OCI-LY7 (cell line): ENCODE data around the gene PER3.
"Not testable (repeated sequence)": the region's sequence is repeated elsewhere in the genome, so short reads cannot be mapped to it uniquely, and the experiment has no call there.

Experiments
- CTCF ChIP-seq: fragments of 200-600 bp; sonication (generic); conservative IDR thresholded peaks from 2 replicates; pipeline ENCODE4 v1.5.1; 2014; ENCODE audit warnings: mild to moderate bottlenecking, antibody characterized with exemption, low read length, moderate library complexity, mixed read lengths
- EZH2phosphoT487 ChIP-seq: fragments of 200-600 bp; sonication (generic); IDR thresholded peaks from 2 replicates; pipeline ENCODE4 v1.6.1; 2018; ENCODE audit warnings: low read depth, borderline replicate concordance, mild to moderate bottlenecking, mixed run types, antibody characterized with exemption, low read length, moderate library complexity, mixed read lengths

GRCh38 chr1:7791027-7791426, 6.9 kb downstream of the PER3 start:
- TF ChIP-seq CTCF, EZH2phosphoT487: not testable (repeated sequence)
